ENCODE results near the gene FAM72A. TPM values are rescaled to one million over a fixed set of nuclear protein-coding genes. Genes with fewer than 3 reads are reported as not detected.
"Not testable (repeated sequence)": the region's sequence is repeated elsewhere in the genome, so short reads cannot be mapped to it uniquely, and the experiment has no call there.

The FAM72A gene
- total RNA-seq, 3 donors from 2014 or later (not counting 1 experiment from before 2014, with no cell fraction given), result 0.60 to 2.4 (median 1.8) TPM

DNA sequence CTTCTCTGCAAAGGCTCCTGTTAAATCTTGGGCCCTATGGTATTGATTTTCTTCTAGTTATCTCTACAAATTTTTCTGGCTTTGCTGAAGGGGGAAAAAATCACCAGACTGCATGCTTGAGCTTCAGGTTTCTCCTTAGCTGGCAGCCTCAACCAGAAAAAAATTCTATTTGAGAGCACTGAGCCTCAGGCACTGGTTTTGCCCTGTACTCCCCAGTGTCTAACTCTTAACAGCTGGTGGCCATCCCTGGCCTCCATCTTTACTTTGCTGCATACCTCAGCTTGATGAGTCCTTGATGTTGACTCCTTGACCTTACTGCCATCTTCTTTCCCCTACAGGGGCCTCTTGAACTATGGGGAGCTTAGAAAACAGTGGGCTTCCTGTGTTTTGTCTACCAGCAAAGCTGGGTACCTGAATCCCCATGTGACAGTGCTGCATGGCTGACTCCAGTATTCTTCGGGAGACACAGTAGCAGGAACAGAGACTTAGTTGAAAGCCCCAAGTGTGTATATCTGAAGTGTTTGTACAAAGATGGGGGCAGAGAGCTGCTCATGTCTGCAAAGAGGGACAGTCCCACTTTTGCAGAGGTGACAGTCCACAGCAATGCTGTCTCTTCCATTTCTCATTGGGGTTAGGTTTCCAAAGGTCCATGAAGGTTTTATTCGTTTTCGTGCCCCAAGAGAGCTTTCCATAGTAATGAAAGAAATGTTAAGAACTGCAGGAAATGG is 31.7 kb upstream of the FAM72A start:
- intact Hi-C loops (cut with micrococcal nuclease); H3K27ac ChIP-seq (ENCODE audit: low read length); H3K27me3 ChIP-seq (ENCODE audit: control insufficient read depth, insufficient read depth, low read length); H3K9me3 ChIP-seq (ENCODE audit: control insufficient read depth, insufficient read depth, low read length); ATAC-seq; H3K4me1 Mint-ChIP-seq; DNase-seq; H3K27ac Mint-ChIP-seq; H3K36me3 ChIP-seq (ENCODE audit: control insufficient read depth, insufficient read depth, low read length); H3K4me1 ChIP-seq (ENCODE audit: control insufficient read depth, insufficient read depth, low read length); H3K4me3 ChIP-seq (ENCODE audit: low read length); H3K27me3 Mint-ChIP-seq (ENCODE audit: low read depth in 2 of 2); H3K4me3 Mint-ChIP-seq; H3K36me3 Mint-ChIP-seq; H3K9me3 Mint-ChIP-seq: not testable (repeated sequence)
- WGBS (ENCODE audit: insufficient coverage), result 67% methylated on average over 1 of the region's 3 CpGs

DNA sequence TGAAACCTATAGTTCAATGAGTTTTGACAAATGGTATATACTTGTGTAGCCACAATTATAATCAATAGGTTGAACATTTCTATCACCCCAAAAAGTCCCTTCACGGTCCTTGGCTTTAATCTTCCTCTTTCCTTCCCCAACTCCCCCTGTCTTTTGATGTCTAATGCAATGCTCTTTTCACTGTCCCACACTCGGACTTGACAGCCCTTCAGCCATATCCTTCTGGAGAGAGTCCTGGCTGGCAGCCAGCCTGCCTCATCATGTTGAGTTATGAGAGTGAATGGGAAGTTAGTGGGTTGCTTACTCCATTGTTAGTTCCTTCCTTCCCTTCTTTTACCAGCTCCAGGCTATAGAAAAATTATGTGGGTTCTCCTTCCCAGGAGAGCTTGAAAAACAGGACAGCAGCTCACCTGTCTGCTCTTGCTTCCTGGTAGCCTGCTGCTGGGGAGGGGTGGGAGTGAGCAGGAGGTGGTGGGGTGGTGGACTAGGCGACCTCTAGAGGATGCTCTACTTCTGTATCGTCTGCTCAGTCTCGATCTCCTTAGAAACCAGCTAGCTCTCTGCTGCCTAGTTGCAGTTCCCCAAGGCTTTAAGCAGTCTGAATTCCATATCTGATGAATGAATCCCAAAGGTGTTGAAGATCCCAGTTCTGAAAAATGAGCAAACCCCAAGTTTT is 30.5 kb upstream of the FAM72A start:
- H3K27me3 ChIP-seq (ENCODE audit: control insufficient read depth, insufficient read depth, low read length); H3K4me1 ChIP-seq (ENCODE audit: control insufficient read depth, insufficient read depth, low read length); intact Hi-C loops (cut with micrococcal nuclease); H3K4me1 Mint-ChIP-seq; H3K27ac ChIP-seq (ENCODE audit: low read length); H3K27me3 Mint-ChIP-seq (ENCODE audit: low read depth in 2 of 2); H3K9me3 ChIP-seq (ENCODE audit: control insufficient read depth, insufficient read depth, low read length); H3K4me3 ChIP-seq (ENCODE audit: low read length); H3K27ac Mint-ChIP-seq; DNase-seq; H3K36me3 Mint-ChIP-seq; H3K36me3 ChIP-seq (ENCODE audit: control insufficient read depth, insufficient read depth, low read length); H3K9me3 Mint-ChIP-seq; H3K4me3 Mint-ChIP-seq: not testable (repeated sequence)
- ATAC-seq, result peak in 2 of 3 donors; percentile 48 to 57
- WGBS (ENCODE audit: insufficient coverage), result no CpG with 5 or more reads among the region's 5 CpGs

DNA sequence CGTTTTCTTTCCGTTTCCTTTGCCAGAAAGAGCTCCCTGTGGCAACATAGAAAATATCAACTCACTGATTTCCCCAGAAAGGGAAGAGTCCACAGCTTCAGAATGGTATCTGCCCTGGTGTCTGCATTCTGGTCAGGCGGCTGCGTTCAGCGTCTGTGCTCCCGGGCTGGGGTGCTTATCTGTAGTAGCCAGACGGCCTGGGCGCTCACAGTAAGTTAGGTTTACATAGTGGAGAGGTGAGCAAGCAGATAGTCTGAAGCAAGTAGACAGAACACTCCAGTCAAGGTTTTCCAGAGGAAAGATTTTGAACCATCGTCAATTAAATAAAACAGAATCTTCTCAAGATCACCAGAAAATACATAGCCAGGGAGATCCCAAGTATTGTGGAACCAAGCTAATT is 29.4 kb upstream of the FAM72A start:
- H3K9me3 Mint-ChIP-seq; ATAC-seq; H3K36me3 ChIP-seq (ENCODE audit: control insufficient read depth, insufficient read depth, low read length); H3K4me3 ChIP-seq (ENCODE audit: low read length); H3K27ac Mint-ChIP-seq; H3K27me3 ChIP-seq (ENCODE audit: control insufficient read depth, insufficient read depth, low read length); H3K9me3 ChIP-seq (ENCODE audit: control insufficient read depth, insufficient read depth, low read length); intact Hi-C loops (cut with micrococcal nuclease); H3K36me3 Mint-ChIP-seq; DNase-seq; H3K4me1 Mint-ChIP-seq; H3K4me3 Mint-ChIP-seq; H3K27ac ChIP-seq (ENCODE audit: low read length); H3K4me1 ChIP-seq (ENCODE audit: control insufficient read depth, insufficient read depth, low read length); H3K27me3 Mint-ChIP-seq (ENCODE audit: low read depth in 2 of 2): not testable (repeated sequence)
- whole genome bisulfite sequencing (ENCODE audit: insufficient coverage), result 93% methylated on average over 4 of the region's 9 CpGs

DNA sequence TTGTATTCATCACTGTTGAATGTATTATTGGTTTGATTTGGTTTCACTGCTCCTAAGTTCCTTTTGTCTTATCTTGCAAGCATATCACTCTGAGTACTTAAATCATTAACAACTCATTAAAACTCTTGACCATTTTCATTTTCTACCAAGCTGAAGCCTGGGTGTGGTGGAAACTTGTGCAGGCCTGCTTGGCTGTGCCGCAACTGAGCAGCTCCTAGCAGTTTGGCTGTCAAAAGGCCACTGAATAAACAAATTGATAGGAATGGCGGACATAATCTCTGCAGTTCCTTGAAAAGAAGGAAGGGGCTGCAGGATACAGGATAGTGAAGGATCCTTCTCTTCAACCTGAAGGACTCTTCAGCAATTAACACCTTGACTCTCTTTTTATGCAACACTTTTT is 26.6 kb upstream of the FAM72A start:
- intact Hi-C loops (cut with micrococcal nuclease); H3K27ac ChIP-seq (ENCODE audit: low read length); H3K36me3 ChIP-seq (ENCODE audit: control insufficient read depth, insufficient read depth, low read length): not testable (repeated sequence)

DNA sequence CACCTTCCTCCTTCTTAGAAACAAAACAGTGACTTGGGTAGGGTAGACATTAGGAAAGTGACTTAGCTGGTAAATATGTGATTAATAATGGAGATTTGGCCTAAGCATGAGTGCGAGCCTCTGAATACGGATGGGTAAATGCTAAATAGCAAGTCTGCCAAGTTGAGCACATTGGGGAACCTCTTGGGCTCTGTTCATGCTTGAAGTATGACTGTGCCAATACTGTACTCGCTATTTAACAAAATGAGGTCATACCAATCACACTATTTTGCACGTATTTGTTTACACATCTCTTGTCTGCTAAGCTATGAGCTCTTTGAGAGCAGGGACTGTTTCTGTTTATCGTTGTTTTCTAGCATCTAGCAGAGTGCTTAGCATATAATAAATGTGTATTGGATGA is 24.2 kb upstream of the FAM72A start:
- H3K36me3 ChIP-seq (ENCODE audit: control insufficient read depth, insufficient read depth, low read length); H3K4me1 Mint-ChIP-seq; DNase-seq; H3K27ac ChIP-seq (ENCODE audit: low read length); ATAC-seq; H3K9me3 Mint-ChIP-seq; intact Hi-C loops (cut with micrococcal nuclease); H3K4me3 Mint-ChIP-seq; H3K27me3 ChIP-seq (ENCODE audit: control insufficient read depth, insufficient read depth, low read length); H3K4me1 ChIP-seq (ENCODE audit: control insufficient read depth, insufficient read depth, low read length); H3K27ac Mint-ChIP-seq; H3K4me3 ChIP-seq (ENCODE audit: low read length); H3K36me3 Mint-ChIP-seq; H3K27me3 Mint-ChIP-seq (ENCODE audit: low read depth in 2 of 2); H3K9me3 ChIP-seq (ENCODE audit: control insufficient read depth, insufficient read depth, low read length): not testable (repeated sequence)
- WGBS (ENCODE audit: insufficient coverage), result 100% methylated on average over 2 of the region's 5 CpGs

More for the DNA sequence above, 26.6 kb upstream of the FAM72A start:
- no CpG with 5 or more reads among the region's 2 CpGs for WGBS (ENCODE audit: insufficient coverage)
- not testable (repeated sequence) for H3K27me3 Mint-ChIP-seq (ENCODE audit: low read depth in 2 of 2); H3K9me3 Mint-ChIP-seq; H3K4me3 ChIP-seq (ENCODE audit: low read length); H3K27me3 ChIP-seq (ENCODE audit: control insufficient read depth, insufficient read depth, low read length); H3K9me3 ChIP-seq (ENCODE audit: control insufficient read depth, insufficient read depth, low read length); H3K4me1 Mint-ChIP-seq; H3K36me3 Mint-ChIP-seq; ATAC-seq; H3K4me3 Mint-ChIP-seq; DNase-seq; H3K4me1 ChIP-seq (ENCODE audit: control insufficient read depth, insufficient read depth, low read length); H3K27ac Mint-ChIP-seq

DNA sequence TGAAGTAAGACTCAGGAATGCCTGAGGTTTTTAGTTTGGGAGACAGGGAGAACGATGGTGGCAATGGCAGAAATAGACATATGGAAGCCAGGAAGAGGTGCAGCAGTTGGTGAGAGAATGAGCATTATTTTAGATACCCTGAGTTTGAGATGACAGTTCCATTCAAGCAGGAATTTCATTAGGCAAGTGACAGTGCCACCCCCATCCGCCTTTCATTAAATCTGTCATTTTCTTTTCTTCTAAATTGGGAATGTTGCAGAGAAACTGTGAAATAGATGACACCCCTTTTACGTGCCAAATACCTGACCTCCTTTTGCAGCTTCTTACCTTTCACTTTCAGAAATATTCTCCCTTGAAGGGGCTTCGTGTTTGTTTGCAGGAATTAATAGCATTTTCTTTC is 22.7 kb upstream of the FAM72A start:
- H3K4me1 Mint-ChIP-seq; H3K4me3 Mint-ChIP-seq; H3K4me1 ChIP-seq (ENCODE audit: control insufficient read depth, insufficient read depth, low read length); ATAC-seq; H3K27me3 ChIP-seq (ENCODE audit: control insufficient read depth, insufficient read depth, low read length); H3K4me3 ChIP-seq (ENCODE audit: low read length); H3K27ac ChIP-seq (ENCODE audit: low read length); DNase-seq; H3K27me3 Mint-ChIP-seq (ENCODE audit: low read depth in 2 of 2); H3K36me3 Mint-ChIP-seq; H3K9me3 ChIP-seq (ENCODE audit: control insufficient read depth, insufficient read depth, low read length); intact Hi-C loops (cut with micrococcal nuclease); H3K36me3 ChIP-seq (ENCODE audit: control insufficient read depth, insufficient read depth, low read length); H3K9me3 Mint-ChIP-seq; H3K27ac Mint-ChIP-seq: not testable (repeated sequence)
- WGBS (ENCODE audit: insufficient coverage), result 100% methylated on average over 1 of the region's 4 CpGs

DNA sequence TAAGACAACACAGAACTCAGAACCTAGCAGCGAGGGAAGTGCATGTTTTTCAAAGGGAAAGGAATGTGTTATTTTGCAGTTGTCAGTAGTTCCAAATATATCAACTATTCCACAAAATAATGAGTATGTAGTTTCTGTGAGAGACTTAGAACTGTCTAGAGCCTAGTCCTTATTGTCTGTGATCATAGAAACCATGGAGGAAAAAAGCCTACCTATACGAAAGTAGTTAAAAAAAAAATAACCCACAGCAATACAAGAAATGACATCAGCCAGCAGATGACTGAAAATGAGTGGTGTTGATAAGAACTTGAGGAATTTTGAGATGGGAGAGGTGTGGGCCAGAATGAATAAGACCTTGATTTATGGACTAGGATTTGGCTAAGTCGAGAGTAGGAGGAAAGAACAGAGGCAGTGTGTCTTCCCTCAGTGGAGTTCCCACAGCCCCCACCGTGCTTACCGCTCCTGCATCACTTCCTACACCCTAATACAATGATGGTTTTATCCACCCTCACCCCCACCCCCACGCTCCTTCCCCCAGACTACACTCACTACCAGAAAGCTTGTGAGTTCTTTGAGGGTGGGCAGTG is 21.6 kb upstream of the FAM72A start:
- H3K4me3 Mint-ChIP-seq; H3K27me3 Mint-ChIP-seq (ENCODE audit: low read depth in 2 of 2); H3K9me3 Mint-ChIP-seq; intact Hi-C loops (cut with micrococcal nuclease); H3K4me3 ChIP-seq (ENCODE audit: low read length); H3K9me3 ChIP-seq (ENCODE audit: control insufficient read depth, insufficient read depth, low read length); H3K36me3 ChIP-seq (ENCODE audit: control insufficient read depth, insufficient read depth, low read length); DNase-seq; H3K27ac Mint-ChIP-seq; H3K4me1 Mint-ChIP-seq; H3K27me3 ChIP-seq (ENCODE audit: control insufficient read depth, insufficient read depth, low read length); H3K4me1 ChIP-seq (ENCODE audit: control insufficient read depth, insufficient read depth, low read length); H3K36me3 Mint-ChIP-seq; ATAC-seq; H3K27ac ChIP-seq (ENCODE audit: low read length): not testable (repeated sequence)
- WGBS (ENCODE audit: insufficient coverage), result no CpG with 5 or more reads among the region's 6 CpGs

DNA sequence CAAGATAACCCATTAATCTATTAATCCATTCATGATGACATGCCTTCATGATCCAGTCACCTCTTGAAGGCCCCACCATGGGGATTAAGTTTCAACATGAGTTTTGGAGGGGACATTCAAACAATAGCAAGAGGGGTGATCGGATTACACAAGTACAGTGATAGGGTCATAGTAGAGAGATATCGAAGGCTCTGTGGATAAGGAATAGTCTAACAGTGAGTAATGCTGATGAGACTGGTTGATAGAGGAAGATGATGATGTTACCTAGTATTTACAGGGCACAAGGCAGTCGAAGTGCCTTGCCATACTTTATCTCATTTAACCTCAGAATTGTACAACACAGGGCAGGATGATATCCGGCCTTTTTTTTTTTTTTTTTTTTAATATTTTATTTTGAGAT is 18.9 kb upstream of the FAM72A start:
- H3K27ac ChIP-seq (ENCODE audit: low read length); H3K9me3 ChIP-seq (ENCODE audit: control insufficient read depth, insufficient read depth, low read length); H3K27ac Mint-ChIP-seq; H3K36me3 ChIP-seq (ENCODE audit: control insufficient read depth, insufficient read depth, low read length); H3K9me3 Mint-ChIP-seq; H3K27me3 ChIP-seq (ENCODE audit: control insufficient read depth, insufficient read depth, low read length); H3K36me3 Mint-ChIP-seq; H3K4me3 ChIP-seq (ENCODE audit: low read length); H3K4me3 Mint-ChIP-seq; intact Hi-C loops (cut with micrococcal nuclease); H3K4me1 Mint-ChIP-seq; H3K27me3 Mint-ChIP-seq (ENCODE audit: low read depth in 2 of 2); H3K4me1 ChIP-seq (ENCODE audit: control insufficient read depth, insufficient read depth, low read length); ATAC-seq; DNase-seq: not testable (repeated sequence)
- no CpG with 5 or more reads among the region's 4 CpGs for WGBS (ENCODE audit: insufficient coverage)

Measured in natural killer cell (primary cell).